HepG2 (cell line): ENCODE measurements around the gene COL4A2. TPM values are rescaled to one million over a fixed set of nuclear protein-coding genes. Genes with fewer than 3 reads are reported as not detected.

ENCODE experiments used
- ATAC-seq: fragments of 200-7000 bp; cut with Tn5 transposase; 3 replicates; pipeline ENCODE4 v1.9.1; 2020; ENCODE audit warnings: mild to moderate bottlenecking, moderate library complexity
- BruUV-seq: library from RNA; stranded (reverse); fragments of 400-500 nt; replicated peaks from 2 replicates; lab custom pipeline; 2021; lab: Mats Ljungman, UMichigan
- CTCF ChIA-PET: fragments of 300-600 bp; formaldehyde crosslinking; extraction: SDS; loops from one replicate; lab custom pipeline; 2021; ENCODE audit warnings: low total read pairs, inconsistent platforms, low intra/inter-chr PET ratio; lab: Yijun Ruan, JAX
- POLR2A ChIA-PET: fragments of 350-600 bp; sonication (Branson Sonifier 250); formaldehyde crosslinking; loops from one replicate; lab custom pipeline; 2020; ENCODE audit warnings: antibody characterized with exemption, inconsistent platforms; lab: Yijun Ruan, JAX
- DNase-seq: peaks from one replicate; pipeline ENCODE4 v3.0.0-alpha.2; 2015; ENCODE audit warnings: low spot score
- FAIRE-seq: peaks from 3 replicates; lab custom pipeline; 2011; peaks lifted over from hg19 to GRCh38; lab: Jason Lieb, UNC
- H2AFZ ChIP-seq: one replicate; pipeline ENCODE4 v1.6.1; 2011; ENCODE audit warnings: low read length, inconsistent platforms
- H3K27ac ChIP-seq: fragments of 300-600 bp; 3 replicates; pipeline ENCODE4 v1.8.0; 2011; ENCODE audit warnings: mixed run types, mild to moderate bottlenecking, mixed read lengths, low read length, inconsistent platforms; ENCODE audit not compliant: insufficient read depth; ENCODE audit errors: extremely low read length
- H3K27me3 ChIP-seq, 2 experiments: fragments of 200-600 bp in 1 of 2; 2 replicates in 1 of 2; 3 replicates in 1 of 2; pipeline versions ENCODE4 v1.6.0 to v1.8.0; 2011; ENCODE audit warnings: low read length in 2 of 2, mild to moderate bottlenecking in 2 of 2, moderate library complexity in 2 of 2, inconsistent platforms in 1 of 2; ENCODE audit not compliant: insufficient read depth in 2 of 2, control insufficient read depth in 1 of 2
- H3K36me3 ChIP-seq, 2 experiments: fragments of 200-600 bp in 1 of 2; replicated peaks in 1 of 2; 2 replicates in 1 of 2; 3 replicates in 1 of 2; pipeline versions ENCODE4 v1.5.1 to v1.8.0; 2011; ENCODE audit warnings: low read length in 2 of 2, inconsistent platforms in 1 of 2; ENCODE audit not compliant: insufficient read depth in 2 of 2, control insufficient read depth in 1 of 2
- H3K4me1 ChIP-seq: 2 replicates; pipeline ENCODE4 v1.5.1; 2012; ENCODE audit warnings: low read length, inconsistent platforms; ENCODE audit not compliant: insufficient read depth
- H3K4me2 ChIP-seq: 2 replicates; pipeline ENCODE4 v1.6.0; 2011; ENCODE audit warnings: low read depth, low read length, inconsistent platforms
- H3K4me3 ChIP-seq, 3 experiments: fragments of 200-600 bp in 1 of 3; sonication (generic), shearing (Covaris generic) in 1 of 3; replicated peaks in 1 of 3; 2 replicates each; pipeline ENCODE4 v1.5.1; 2011 to 2016; ENCODE audit warnings: low read length in 3 of 3, inconsistent platforms in 2 of 3, low read depth in 2 of 3, mild to moderate bottlenecking in 2 of 3, control low read depth in 1 of 3, mixed read lengths in 1 of 3; ENCODE audit not compliant: insufficient read depth in 1 of 3
- H3K79me2 ChIP-seq: one replicate; pipeline ENCODE4 v1.6.1; 2011; ENCODE audit warnings: low read length, inconsistent platforms; ENCODE audit not compliant: insufficient read depth
- H3K9ac ChIP-seq: 2 replicates; pipeline ENCODE4 v1.6.0; 2011; ENCODE audit warnings: mild to moderate bottlenecking, low read depth, low read length, inconsistent platforms; ENCODE audit not compliant: insufficient read depth
- H3K9me3 ChIP-seq: 2 replicates; pipeline ENCODE4 v1.5.1; 2012; ENCODE audit warnings: mild to moderate bottlenecking, low read length
- H4K20me1 ChIP-seq: 2 replicates; pipeline ENCODE4 v1.6.0; 2011; ENCODE audit warnings: inconsistent platforms, mild to moderate bottlenecking, low read length, moderate library complexity; ENCODE audit not compliant: insufficient read depth
- FOXM1 ChIP-seq: sonication (generic); formaldehyde crosslinking; IDR thresholded peaks from 2 replicates; pipeline ENCODE4 v1.5.0; 2020; ENCODE audit warnings: missing genetic modification reagents
- IRF2 ChIP-seq: IDR thresholded peaks from 2 replicates; pipeline ENCODE4 v1.6.1; 2018; ENCODE audit warnings: missing genetic modification reagents, missing compliant biosample characterization
- MAFK ChIP-seq, 2 experiments: IDR thresholded peaks in 1 of 2; conservative IDR thresholded peaks in 1 of 2; 2 replicates each; pipeline ENCODE4 v1.6.1; 2011; ENCODE audit warnings: improper control_type of control experiment in 2 of 2, low read length in 2 of 2
- MAX ChIP-seq: IDR thresholded peaks from 2 replicates; pipeline ENCODE4 v1.6.1; 2012; ENCODE audit warnings: inconsistent platforms
- MLLT10 ChIP-seq: sonication (generic); formaldehyde crosslinking; IDR thresholded peaks from 2 replicates; pipeline ENCODE4 v1.4.0; 2020; ENCODE audit warnings: missing genetic modification reagents
- PRMT3 ChIP-seq: sonication (generic); formaldehyde crosslinking; IDR thresholded peaks from 2 replicates; pipeline ENCODE4 v1.8.1; 2022; ENCODE audit warnings: low read depth, mild to moderate bottlenecking, moderate library complexity, missing genetic modification reagents, borderline replicate concordance
- RERE ChIP-seq: IDR thresholded peaks from 2 replicates; pipeline ENCODE4 v1.6.1; 2016; ENCODE audit warnings: low read depth, missing genetic modification reagents, missing compliant biosample characterization
- SMAD1 ChIP-seq: sonication (generic); formaldehyde crosslinking; IDR thresholded peaks from 2 replicates; pipeline ENCODE4 v1.4.0; 2020; ENCODE audit warnings: missing genetic modification reagents, low read depth, mild to moderate bottlenecking, borderline replicate concordance
- SUZ12 ChIP-seq: fragments of 150-350 bp; IDR thresholded peaks from 2 replicates; pipeline ENCODE4 v1.6.1; 2014; ENCODE audit warnings: low read depth, low read length
- ZBTB3 ChIP-seq: sonication (generic); formaldehyde crosslinking; IDR thresholded peaks from 2 replicates; pipeline ENCODE4 v1.4.0; 2020; ENCODE audit warnings: low read depth, mild to moderate bottlenecking, moderate library complexity, missing genetic modification reagents, borderline replicate concordance
- ZBTB4 ChIP-seq: sonication (generic); formaldehyde crosslinking; IDR thresholded peaks from 2 replicates; pipeline ENCODE4 v1.4.0; 2020; ENCODE audit warnings: missing genetic modification reagents, mild to moderate bottlenecking, borderline replicate concordance
- ZFYVE20 ChIP-seq: sonication (generic); formaldehyde crosslinking; IDR thresholded peaks from 2 replicates; pipeline ENCODE4 v1.8.0; 2023; ENCODE audit warnings: low read depth, mild to moderate bottlenecking, moderate library complexity, missing genetic modification reagents, borderline replicate concordance
- ZNF230 ChIP-seq: sonication (generic); formaldehyde crosslinking; IDR thresholded peaks from 2 replicates; pipeline ENCODE4 v1.4.0; 2020; ENCODE audit warnings: mild to moderate bottlenecking, missing genetic modification reagents
- ZNF317 ChIP-seq: sonication (generic); formaldehyde crosslinking; IDR thresholded peaks from 2 replicates; pipeline ENCODE4 v1.5.0; 2020; ENCODE audit warnings: mild to moderate bottlenecking, missing genetic modification reagents
- ZNF329 ChIP-seq: sonication (generic); formaldehyde crosslinking; IDR thresholded peaks from 2 replicates; pipeline ENCODE4 v1.9.0; 2021; ENCODE audit warnings: low read depth, mild to moderate bottlenecking, missing genetic modification reagents
- ZNF333 ChIP-seq: sonication (generic); formaldehyde crosslinking; IDR thresholded peaks from 2 replicates; pipeline ENCODE4 v1.4.0; 2020; ENCODE audit warnings: mild to moderate bottlenecking, missing genetic modification reagents, borderline replicate concordance
- ZNF367 ChIP-seq: sonication (generic); formaldehyde crosslinking; IDR thresholded peaks from 2 replicates; pipeline ENCODE4 v1.4.0; 2020; ENCODE audit warnings: missing genetic modification reagents, borderline replicate concordance
- ZNF777 ChIP-seq: sonication (generic); formaldehyde crosslinking; IDR thresholded peaks from 2 replicates; pipeline ENCODE4 v1.4.0; 2020; ENCODE audit warnings: missing genetic modification reagents
- WGBS: methylation state at CpG from one replicate; pipeline ENCODE4 v1.1.6; 2017; ENCODE audit warnings: low lambda C conversion rate; 5-methylcytosine and 5-hydroxymethylcytosine counted together
- in situ Hi-C: cut with HindIII; loops from 2 replicates; pipeline ENCODE4 v1.10.0; 2017; ENCODE audit warnings: low pct_unique_long_range_greater_than_20kb; ENCODE audit not compliant: extremely low pct_ligation_motif_present
- intact Hi-C: fragments of 100-400 bp; cut with micrococcal nuclease; formaldehyde crosslinking; loops from one replicate; pipeline ENCODE4 v1.10.0; 2022; ENCODE audit not compliant: unreplicated experiment
- polyA plus RNA-seq, 8 experiments: library from polyadenylated mRNA; depleted of rRNA in 3 of 8; stranded (reverse) in 7 of 8; unstranded in 1 of 8; fragments of >200 nt; fragmentation: Illumina TruSeq in 4 of 8; extraction: Trizol in 4 of 8; gene quantifications; 2 replicates each; pipeline versions ENCODE4 v1.2.1 to v1.2.3, GENCODE V29; 2011 to 2016; ENCODE audit warnings: low read depth in 4 of 8, missing spikeins in 1 of 8, mixed read lengths in 1 of 8; ENCODE audit not compliant: insufficient read depth in 1 of 8
- total RNA-seq, 5 experiments: library from RNA; depleted of rRNA; stranded (reverse); fragments of >200 nt; fragmentation: Illumina TruSeq; extraction: Trizol; gene quantifications; 2 replicates each; pipeline ENCODE4 v1.2.3, GENCODE V29; 2016; ENCODE audit warnings: low read depth in 1 of 5

Gene COL4A2
- total and polyA plus RNA-seq, 2 of the 13 experiments (the other 11 are each of a cell fraction or from before 2014, with no cell fraction given): 0.22 to 1.9 TPM

DNA sequence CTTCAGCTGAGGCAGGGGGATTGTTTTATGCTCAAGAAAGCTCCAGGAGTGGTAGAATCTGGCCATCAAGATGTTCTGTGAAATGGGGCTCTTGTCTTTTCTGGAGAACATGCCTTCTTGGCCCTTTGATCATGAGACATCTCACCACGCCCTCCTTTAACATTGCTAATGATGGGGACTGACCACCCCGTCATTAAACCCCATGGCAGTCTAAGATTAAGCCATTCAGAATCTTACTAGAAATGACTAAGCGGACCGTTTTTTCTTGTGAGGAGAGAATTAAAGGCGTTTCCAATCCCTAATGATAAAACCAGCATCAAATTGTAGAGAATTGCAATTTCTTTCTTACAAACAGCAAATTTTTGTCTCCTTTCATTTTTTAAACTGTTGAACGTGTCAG is 89.4 kb downstream of the COL4A2 start:
- CTCF ChIA-PET: no interaction called here
- H2AFZ ChIP-seq: no peak overlapping the region
- no peaks in the 10 kb centered on the region for H3K36me3 ChIP-seq
- ATAC-seq (no peak), FAIRE-seq (no peak), DNase-seq (no peak)
- H4K20me1 ChIP-seq: no peaks in the 10 kb centered on the region
- H3K27ac ChIP-seq: no peak overlapping the region
- peaks cover 2 to 51% of the 10 kb centered on the region in 2 experiments; a peak in 4 of 5 replicates for H3K27me3 ChIP-seq
- 22% methylated on average over 6 of the region's 6 CpGs for WGBS
- H3K4me2 ChIP-seq: no peak overlapping the region
- POLR2A ChIA-PET: no interaction called here
- no peaks in the 10 kb centered on the region for H3K9me3 ChIP-seq
- no peak overlapping the region for H3K4me3 ChIP-seq
- BruUV-seq: no TSS peak
- H3K9ac ChIP-seq: no peak overlapping the region
- H3K79me2 ChIP-seq: no peaks in the 10 kb centered on the region
- intact Hi-C loops (no loop called here), in situ Hi-C loops (no loop called here)
- H3K4me1 ChIP-seq: no peaks in the 10 kb centered on the region
- no peak for TF ChIP-seq ZNF329 (CRISPR knock-in tag)
- TF ChIP-seq ZFYVE20 (CRISPR knock-in tag): no peak
- TF ChIP-seq ZNF230 (CRISPR knock-in tag): no peak
- TF ChIP-seq MAFK (conservative IDR thresholded peaks at IDR 0.05 in 1 of 2, IDR thresholded peaks at IDR 0.05 in 1 of 2; ENCODE audit: low read length in 2 of 2): no peak
- TF ChIP-seq ZNF317 (CRISPR knock-in tag): no peak
- no peak for TF ChIP-seq ZNF777
- TF ChIP-seq ZBTB4 (CRISPR knock-in tag): no peak
- no peak for TF ChIP-seq ZNF333 (CRISPR knock-in tag)
- TF ChIP-seq SUZ12: no peak
- no peak for TF ChIP-seq FOXM1 (CRISPR knock-in tag)
- TF ChIP-seq PRMT3: no peak
- no peak for TF ChIP-seq RERE (CRISPR knock-in tag)
- TF ChIP-seq IRF2 (CRISPR knock-in tag): no peak
- TF ChIP-seq MAX: no peak
- TF ChIP-seq MLLT10: no peak
- TF ChIP-seq ZNF367 (CRISPR knock-in tag): no peak
- TF ChIP-seq SMAD1 (CRISPR knock-in tag): no peak
- no peak for TF ChIP-seq ZBTB3 (CRISPR knock-in tag)
